Head of caudate nucleus (tissue), 42 donors: ENCODE results near the gene HES1.

Experiments used
- DNase-seq, 42 donors: peaks; one replicate each; pipeline versions ENCODE4 v3.0.0 to v3.0.0-alpha.2; 2020 to 2021; ENCODE audit warnings: mixed read lengths in 7 of 42
- intact Hi-C: fragments of 100-400 bp; cut with DNase I; formaldehyde crosslinking; loops from one replicate; pipeline ENCODE4 v1.15.0; 2022

HES1 gene

GRCh38 chr3:194178669-194179068 lies 42.7 kb downstream of the HES1 start:
- no peak for DNase-seq
- intact Hi-C loops = no loop called here

GRCh38 chr3:194180570-194180969 lies 44.6 kb downstream of the HES1 start:
- DNase-seq = no peak
- intact Hi-C loops = no loop called here

GRCh38 chr3:194181612-194182529 lies 45.9 kb downstream of the HES1 start:
- no peak for DNase-seq
- intact Hi-C loops = no loop called here

- intact Hi-C loops = no loop called here
- DNase-seq = no peak
These were observed 47.3 kb downstream of the HES1 start for GRCh38 chr3:194183271-194183670.

GRCh38 chr3:194184265-194184751 lies 48.4 kb downstream of the HES1 start:
- intact Hi-C loops = no loop called here
- DNase-seq = no peak

GRCh38 chr3:194184801-194185200 lies 48.9 kb downstream of the HES1 start:
- DNase-seq = no peak
- intact Hi-C loops = no loop called here

- intact Hi-C loops = no loop called here
- no peak for DNase-seq
These were observed 49.3 kb downstream of the HES1 start for GRCh38 chr3:194185221-194185620.

GRCh38 chr3:194187233-194187944 lies 51.4 kb downstream of the HES1 start:
- no peak for DNase-seq

More at GRCh38 chr3:194187233-194187944, 51.4 kb downstream of the HES1 start:
- intact Hi-C loops = no loop called here
